Chondrocyte (in vitro differentiated cells): ENCODE results near the gene LYPD6. TPM values are rescaled to one million over a fixed set of nuclear protein-coding genes. Genes with fewer than 3 reads are reported as not detected.

Source experiments
- DNase-seq: peaks from one replicate; pipeline ENCODE4 v3.0.0; 2021; ENCODE audit warnings: mixed read lengths, low spot score
- H3K27ac Mint-ChIP-seq: one replicate; pipeline ENCODE4 v1.8.0; 2021; ENCODE audit warnings: mild to moderate bottlenecking, moderate library complexity, mixed read lengths; ENCODE audit not compliant: unreplicated experiment
- H3K27me3 Mint-ChIP-seq: 2 replicates; pipeline ENCODE4 v1.8.0; 2021; ENCODE audit warnings: low read depth, mixed read lengths
- H3K36me3 Mint-ChIP-seq: 2 replicates; pipeline ENCODE4 v1.8.0; 2021; ENCODE audit warnings: low read depth, mixed read lengths
- H3K4me1 Mint-ChIP-seq: 2 replicates; pipeline ENCODE4 v1.8.0; 2021; ENCODE audit warnings: low read depth, mild to moderate bottlenecking, mixed read lengths
- H3K4me3 Mint-ChIP-seq: one replicate; pipeline ENCODE4 v1.8.0; 2021; ENCODE audit warnings: mild to moderate bottlenecking, moderate library complexity, mixed read lengths; ENCODE audit not compliant: unreplicated experiment
- H3K9me3 Mint-ChIP-seq: 2 replicates; pipeline ENCODE4 v1.8.0; 2021; ENCODE audit warnings: low read depth, mixed read lengths
- total RNA-seq: library from RNA; stranded (reverse); gene quantifications from 3 replicates; pipeline ENCODE4 v1.2.1, GENCODE V29; 2021
- TF ChIP-seq, protein P1 (sequence below): fragments of 200-600 bp; sonication (generic); IDR thresholded peaks from 2 replicates; pipeline ENCODE4 v1.5.0; 2021; ENCODE audit warnings: antibody characterized with exemption, mild to moderate bottlenecking, moderate library complexity

LYPD6 gene
- total RNA-seq, 1 donor from 2014 or later = 0.57 TPM

DNA sequence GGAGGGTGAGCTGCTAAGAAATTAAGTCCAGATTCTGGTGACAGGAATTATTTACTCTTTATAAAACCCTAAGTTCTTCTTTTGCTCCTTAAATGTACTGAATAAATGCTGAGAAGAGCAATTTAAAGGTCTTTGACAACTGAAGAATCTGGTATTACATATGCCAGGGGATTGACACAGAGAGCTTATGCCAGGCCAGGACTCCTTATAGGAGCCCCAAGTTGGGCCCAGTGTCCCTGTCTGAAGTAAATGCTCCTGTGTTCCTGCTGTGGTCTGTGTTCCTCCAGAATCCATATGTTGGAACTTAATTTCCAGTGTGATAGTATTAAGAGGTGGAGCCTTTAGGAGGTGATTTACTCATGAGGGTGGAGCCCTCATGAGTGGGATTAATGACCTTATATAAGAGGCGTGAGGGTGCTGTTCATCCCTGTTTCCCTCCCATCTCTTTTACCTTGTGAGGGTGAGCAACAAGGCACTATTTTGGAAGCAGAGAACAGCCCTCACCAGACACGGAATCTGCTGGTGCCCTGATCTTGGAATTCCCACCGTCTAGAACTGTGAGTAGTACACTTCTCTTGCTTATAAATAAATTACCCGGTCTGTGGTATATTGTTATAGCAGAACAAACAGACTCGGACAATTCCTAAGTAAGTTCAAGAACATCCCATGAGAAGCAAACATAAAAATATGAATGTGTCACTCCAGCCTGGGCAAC lies 39.8 kb downstream of the LYPD6 start:
- no peak overlapping the region for H3K27ac Mint-ChIP-seq
- H3K4me3 Mint-ChIP-seq = no peak overlapping the region

DNA sequence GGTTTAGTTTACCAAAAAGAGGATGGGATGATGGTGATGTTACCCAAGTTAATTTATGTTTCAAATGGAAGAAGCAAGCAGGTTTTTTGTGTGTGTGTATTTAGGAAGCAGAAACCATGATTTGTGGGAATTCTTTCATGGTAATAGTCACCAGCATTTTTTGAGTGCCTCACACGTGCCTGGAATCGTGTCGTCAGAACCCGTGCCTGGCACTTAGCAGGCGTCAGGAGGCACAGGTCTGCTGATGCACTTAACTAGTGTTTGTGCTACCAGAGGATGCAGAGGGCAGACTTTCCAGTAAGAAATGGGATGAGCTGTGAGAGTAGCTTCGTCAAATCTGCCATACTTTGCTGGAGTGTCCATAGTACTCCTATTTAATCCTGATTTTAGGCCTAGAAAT lies 41.1 kb downstream of the LYPD6 start:
- Mint-ChIP-seq H3K9me3 (no peaks in the 10 kb centered on the region), H3K27me3 (peaks cover 2% of the 10 kb centered on the region), H3K4me1 (peaks cover 10% of the 10 kb centered on the region), H3K4me3 (no peak overlapping the region), H3K27ac (no peak overlapping the region), H3K36me3 (no peaks in the 10 kb centered on the region)
- TF ChIP-seq, protein P1, sequence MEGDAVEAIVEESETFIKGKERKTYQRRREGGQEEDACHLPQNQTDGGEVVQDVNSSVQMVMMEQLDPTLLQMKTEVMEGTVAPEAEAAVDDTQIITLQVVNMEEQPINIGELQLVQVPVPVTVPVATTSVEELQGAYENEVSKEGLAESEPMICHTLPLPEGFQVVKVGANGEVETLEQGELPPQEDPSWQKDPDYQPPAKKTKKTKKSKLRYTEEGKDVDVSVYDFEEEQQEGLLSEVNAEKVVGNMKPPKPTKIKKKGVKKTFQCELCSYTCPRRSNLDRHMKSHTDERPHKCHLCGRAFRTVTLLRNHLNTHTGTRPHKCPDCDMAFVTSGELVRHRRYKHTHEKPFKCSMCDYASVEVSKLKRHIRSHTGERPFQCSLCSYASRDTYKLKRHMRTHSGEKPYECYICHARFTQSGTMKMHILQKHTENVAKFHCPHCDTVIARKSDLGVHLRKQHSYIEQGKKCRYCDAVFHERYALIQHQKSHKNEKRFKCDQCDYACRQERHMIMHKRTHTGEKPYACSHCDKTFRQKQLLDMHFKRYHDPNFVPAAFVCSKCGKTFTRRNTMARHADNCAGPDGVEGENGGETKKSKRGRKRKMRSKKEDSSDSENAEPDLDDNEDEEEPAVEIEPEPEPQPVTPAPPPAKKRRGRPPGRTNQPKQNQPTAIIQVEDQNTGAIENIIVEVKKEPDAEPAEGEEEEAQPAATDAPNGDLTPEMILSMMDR = no peak
- DNase-seq = no peak

More for the DNA sequence above, 39.8 kb downstream of the LYPD6 start:
- TF ChIP-seq, protein P1 = no peak
- Mint-ChIP-seq H3K4me1 (no peaks in the 10 kb centered on the region), H3K27me3 (peaks cover 2% of the 10 kb centered on the region), H3K9me3 (no peaks in the 10 kb centered on the region), H3K36me3 (no peaks in the 10 kb centered on the region)
- DNase-seq = no peak

DNA sequence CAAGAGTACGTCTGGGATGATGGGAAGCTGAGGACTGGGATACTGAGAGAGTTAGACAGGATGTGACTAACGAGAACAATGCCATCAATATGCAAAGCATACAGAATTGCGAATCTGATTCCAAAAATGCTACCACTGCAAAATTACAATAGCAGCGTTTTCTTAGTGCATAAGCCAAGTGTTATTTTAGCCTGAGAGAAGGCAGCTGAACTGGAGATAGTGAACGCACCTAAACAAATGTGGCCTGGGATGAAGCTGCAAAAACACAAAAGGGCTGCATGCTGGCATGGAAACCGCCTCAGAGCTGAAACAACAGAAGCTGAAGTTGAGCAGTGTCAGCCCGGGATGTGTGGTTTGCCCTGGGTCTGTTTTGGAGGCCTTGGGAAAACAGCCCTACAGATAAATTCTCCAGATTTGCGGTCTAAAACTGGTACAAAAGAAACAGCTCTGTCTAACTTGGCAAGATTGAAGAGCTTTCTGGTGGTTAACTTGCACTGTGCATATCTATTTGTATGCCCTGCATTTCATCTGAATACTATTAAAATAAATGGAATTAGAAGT lies 45.5 kb downstream of the LYPD6 start:
- H3K27me3 Mint-ChIP-seq = peaks cover 2% of the 10 kb centered on the region

DNA sequence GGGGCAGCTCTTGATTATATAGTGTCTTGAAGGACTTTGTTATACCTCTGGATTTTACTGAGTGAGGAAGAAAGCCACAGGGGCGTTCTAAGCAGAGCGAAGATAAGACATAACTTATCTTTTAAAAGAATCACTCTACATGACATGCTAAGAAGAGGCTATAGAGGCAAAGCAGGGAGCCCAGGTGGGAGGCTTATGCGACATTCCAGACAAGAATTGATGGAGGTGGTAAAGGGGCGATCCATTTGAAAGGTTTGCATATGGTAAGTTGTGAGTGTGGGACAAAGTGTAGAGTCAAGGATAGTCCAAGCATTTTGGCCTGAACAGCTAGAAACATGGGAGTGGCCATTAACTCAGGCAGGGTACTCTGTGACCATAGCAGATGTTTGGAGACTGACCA lies 49.8 kb downstream of the LYPD6 start:
- TF ChIP-seq, protein P1 = no peak
- no peak overlapping the region for H3K4me3 Mint-ChIP-seq
- H3K27ac Mint-ChIP-seq = no peak overlapping the region
- no peaks in the 10 kb centered on the region for H3K36me3 Mint-ChIP-seq
- no peaks in the 10 kb centered on the region for H3K27me3 Mint-ChIP-seq
- H3K4me1 Mint-ChIP-seq = peaks cover 13% of the 10 kb centered on the region
- H3K9me3 Mint-ChIP-seq = no peaks in the 10 kb centered on the region
- no peak for DNase-seq

More for the DNA sequence above, 45.5 kb downstream of the LYPD6 start:
- Mint-ChIP-seq H3K27ac (no peak overlapping the region), H3K4me1 (peaks cover 10% of the 10 kb centered on the region), H3K4me3 (no peak overlapping the region), H3K36me3 (no peaks in the 10 kb centered on the region), H3K9me3 (no peaks in the 10 kb centered on the region)
- TF ChIP-seq, protein P1 = no peak
- DNase-seq = no peak

DNA sequence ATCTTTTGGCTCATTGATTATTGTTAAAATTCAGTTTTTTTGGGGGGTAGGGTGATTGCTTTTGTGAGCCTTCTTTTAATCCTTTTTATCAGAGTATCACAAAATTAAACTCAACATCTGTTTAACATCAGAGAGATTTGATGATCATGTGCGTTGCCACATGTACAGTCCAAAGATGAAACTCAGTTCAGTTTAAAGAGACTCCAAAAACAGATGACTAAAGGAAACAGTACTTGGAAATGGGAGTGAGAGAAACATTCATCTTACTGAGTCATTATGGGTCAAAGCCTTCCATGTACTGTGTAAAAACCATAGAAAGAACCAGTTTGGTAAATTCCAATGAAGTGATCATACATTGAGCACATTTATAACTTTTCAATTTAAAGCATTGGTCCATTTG lies 53.0 kb downstream of the LYPD6 start:
- no peak for DNase-seq
- Mint-ChIP-seq H3K27ac (no peak overlapping the region), H3K9me3 (no peaks in the 10 kb centered on the region), H3K27me3 (no peaks in the 10 kb centered on the region), H3K4me1 (peaks cover 8% of the 10 kb centered on the region), H3K4me3 (no peak overlapping the region), H3K36me3 (no peaks in the 10 kb centered on the region)
- TF ChIP-seq, protein P1 = no peak
